Amygdala (tissue), 56 donors: ENCODE measurements around the gene MMP24OS.
"Not testable (repeated sequence)": the region's sequence is repeated elsewhere in the genome, so short reads cannot be mapped to it uniquely, and the experiment has no call there.

Experiments
- DNase-seq, 56 donors: peaks; one replicate each; lab custom pipeline; 2025; lab: John Stamatoyannopoulos, UW

The MMP24OS gene

GRCh38 chr20:35280523-35280922 is 2.6 kb upstream of the MMP24OS start:
- no peak for DNase-seq

DNA sequence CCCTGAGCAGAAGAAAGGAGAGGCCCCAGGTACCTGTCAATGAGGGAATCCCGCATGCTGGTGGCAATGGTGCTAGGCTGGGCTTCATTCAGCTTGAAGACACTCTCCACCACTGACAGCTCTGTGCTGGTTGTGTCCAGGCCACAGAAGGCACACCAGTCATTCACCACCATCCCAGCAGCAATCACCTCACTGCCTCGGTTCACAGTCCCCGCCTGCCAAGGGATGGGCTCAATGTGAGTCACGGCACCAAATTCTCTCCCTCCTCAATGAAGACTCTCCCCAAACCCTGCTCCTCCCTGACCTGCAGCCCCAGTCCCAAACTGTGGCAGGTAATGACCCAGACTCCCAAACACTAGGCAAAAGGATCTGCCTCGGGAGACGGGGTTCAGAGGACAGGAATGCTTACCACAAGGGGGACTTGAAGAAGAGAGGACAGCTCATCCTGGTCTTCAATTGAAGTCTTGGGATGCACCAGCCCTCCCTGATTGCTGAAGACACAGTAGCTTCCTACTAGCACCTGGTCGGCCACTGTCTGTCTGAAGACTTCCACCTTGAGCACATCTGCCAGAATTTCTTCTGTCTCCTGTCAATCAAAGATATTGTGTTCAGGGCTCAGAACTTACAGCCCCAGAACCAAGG is 1.7 kb upstream of the MMP24OS start:
- no peak for DNase-seq

GRCh38 chr20:35279040-35279439 is 1.1 kb upstream of the MMP24OS start:
- DNase-seq, result no peak

DNA sequence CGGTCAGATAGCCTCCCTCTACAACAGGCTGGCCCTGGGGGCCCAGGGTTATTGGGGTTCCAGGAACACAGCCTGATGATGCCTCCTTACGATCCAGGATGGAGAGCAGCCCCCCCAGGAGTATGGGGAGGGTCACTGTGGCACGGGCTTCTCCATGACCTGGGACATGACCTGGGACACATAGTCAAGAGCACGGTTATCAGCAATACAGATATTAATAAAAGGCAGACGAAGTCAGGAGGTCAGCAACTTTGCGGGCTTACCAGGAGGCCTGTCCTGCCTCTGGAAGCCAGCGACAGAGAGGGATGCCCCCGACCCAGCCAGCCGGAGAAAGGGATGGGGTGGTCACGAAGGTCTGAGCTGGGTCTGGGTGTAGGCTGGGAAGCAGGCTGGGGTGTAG is 795 bp downstream of the MMP24OS start:
- DNase-seq, result no peak

GRCh38 chr20:35276408-35276807 is 1.5 kb downstream of the MMP24OS start:
- no peak for DNase-seq

GRCh38 chr20:35275741-35276251 is 2.1 kb downstream of the MMP24OS start:
- DNase-seq, result no peak

- DNase-seq, result no peak
These were observed 3.5 kb downstream of the MMP24OS start for GRCh38 chr20:35274172-35275092.

- DNase-seq, result peak in 42 of 56 donors; percentile 3 to 80 (median 51)
These were observed 4.3 kb downstream of the MMP24OS start for GRCh38 chr20:35273449-35274171.

GRCh38 chr20:35271904-35272303 is 6.0 kb downstream of the MMP24OS start:
- no peak for DNase-seq

DNA sequence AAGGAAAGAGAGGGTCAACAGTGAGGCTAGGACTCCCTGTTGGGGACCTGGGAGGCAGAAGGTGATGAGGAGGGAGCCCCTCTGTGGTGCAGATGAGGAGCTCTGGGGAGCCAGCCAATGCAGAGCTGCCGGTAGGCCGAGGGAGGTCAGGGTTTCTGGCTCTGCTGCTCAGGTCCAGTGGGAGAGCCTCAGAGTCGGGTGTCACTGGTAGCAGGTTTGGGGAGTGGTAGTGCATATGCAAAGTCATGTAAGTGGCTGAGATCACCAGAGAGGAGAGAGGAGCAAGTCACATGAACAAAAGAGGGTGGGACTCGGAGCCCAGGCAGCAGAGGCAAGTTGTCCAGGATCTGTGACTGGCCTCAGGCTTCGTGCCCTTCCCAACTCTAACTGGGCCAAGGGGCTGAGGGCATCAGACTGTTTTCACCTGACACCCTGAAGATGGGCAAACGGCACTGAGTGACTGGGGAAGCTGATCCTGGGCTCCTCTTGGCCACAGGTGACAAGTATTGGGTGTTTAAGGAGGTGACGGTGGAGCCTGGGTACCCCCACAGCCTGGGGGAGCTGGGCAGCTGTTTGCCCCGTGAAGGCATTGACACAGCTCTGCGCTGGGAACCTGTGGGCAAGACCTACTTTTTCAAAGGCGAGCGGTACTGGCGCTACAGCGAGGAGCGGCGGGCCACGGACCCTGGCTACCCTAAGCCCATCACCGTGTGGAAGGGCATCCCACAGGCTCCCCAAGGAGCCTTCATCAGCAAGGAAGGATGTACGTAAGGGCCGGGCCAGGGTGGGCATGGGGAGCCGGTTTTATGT is 6.6 kb downstream of the MMP24OS start:
- DNase-seq, result no peak

- no peak for DNase-seq
These were observed 7.7 kb downstream of the MMP24OS start for GRCh38 chr20:35270021-35270902.

GRCh38 chr20:35269055-35269781 is 8.7 kb downstream of the MMP24OS start:
- DNase-seq, result peak in 27 of 56 donors; percentile 8 to 63 (median 27)

GRCh38 chr20:35267092-35267491 is 10.8 kb downstream of the MMP24OS start:
- no peak for DNase-seq

GRCh38 chr20:35264755-35265154 is 13.2 kb downstream of the MMP24OS start:
- DNase-seq, result no peak

DNA sequence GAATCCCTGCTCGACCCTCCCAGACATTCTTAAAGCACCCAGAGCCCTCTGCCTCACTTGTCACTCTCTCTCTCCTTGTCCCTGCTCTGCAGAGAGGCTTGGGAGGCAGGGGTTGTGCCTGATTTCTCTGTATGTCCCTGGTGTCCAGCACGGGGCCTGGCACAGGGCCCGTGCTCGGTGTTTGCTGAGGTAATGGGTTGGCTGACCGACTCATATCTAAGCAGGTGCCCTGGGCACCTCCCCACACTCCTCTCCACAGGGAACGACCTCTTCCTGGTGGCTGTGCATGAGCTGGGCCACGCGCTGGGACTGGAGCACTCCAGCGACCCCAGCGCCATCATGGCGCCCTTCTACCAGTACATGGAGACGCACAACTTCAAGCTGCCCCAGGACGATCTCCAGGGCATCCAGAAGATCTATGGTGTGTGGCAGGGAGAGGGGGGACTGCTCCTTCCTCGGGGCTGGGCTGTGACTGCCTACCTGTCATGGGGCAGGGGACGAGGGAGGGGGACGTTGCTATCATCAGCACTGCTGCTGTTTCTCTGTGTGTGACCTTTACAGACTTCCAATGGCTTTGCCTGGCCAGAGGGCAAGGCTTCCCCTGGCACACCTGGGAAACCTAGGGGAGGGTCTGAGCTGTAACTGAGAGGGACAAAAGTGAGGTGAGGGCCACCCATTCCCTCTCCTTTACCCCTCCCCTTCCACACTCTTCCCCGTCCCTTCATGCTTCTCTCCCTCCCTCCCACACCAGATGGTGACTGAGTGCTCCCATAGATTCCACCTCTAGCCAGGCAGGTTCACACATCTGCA is 14.2 kb downstream of the MMP24OS start:
- DNase-seq, result no peak

DNA sequence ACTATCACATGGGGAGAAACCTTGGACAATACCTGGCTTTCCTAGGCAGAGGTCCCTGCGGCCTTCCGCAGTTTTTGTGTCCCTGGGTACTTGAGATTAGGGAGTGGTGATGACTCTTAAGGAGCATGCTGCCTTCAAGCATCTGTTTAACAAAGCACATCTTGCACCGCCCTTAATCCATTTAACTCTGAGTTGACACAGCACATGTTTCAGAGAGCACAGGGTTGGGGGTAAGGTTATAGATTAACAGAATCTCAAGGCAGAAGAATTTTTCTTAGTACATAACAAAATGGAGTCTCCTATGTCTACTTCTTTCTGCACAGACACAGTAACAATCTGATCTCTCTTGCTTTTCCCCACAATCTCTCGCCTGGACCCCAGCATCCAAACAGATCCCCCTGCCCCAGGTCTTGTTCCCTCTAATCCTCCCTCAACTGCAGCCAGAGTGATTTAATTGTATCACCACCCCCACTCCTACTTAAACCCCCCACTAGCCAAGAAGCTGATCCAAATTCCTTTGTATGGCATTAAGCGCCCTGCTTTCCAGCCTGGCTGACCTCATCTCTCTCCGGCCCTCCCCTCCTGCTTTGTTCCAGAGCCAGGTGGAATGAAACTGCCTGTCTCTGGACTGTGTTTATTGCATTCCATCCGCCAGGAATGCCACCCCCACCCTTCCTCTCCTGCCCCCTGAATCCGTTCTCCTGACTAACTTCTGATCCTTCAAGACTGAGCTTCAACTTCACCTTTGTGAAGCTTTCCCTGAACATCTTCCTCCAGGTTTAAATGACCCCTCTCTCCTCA is 15.0 kb downstream of the MMP24OS start:
- not testable (repeated sequence) for DNase-seq

DNA sequence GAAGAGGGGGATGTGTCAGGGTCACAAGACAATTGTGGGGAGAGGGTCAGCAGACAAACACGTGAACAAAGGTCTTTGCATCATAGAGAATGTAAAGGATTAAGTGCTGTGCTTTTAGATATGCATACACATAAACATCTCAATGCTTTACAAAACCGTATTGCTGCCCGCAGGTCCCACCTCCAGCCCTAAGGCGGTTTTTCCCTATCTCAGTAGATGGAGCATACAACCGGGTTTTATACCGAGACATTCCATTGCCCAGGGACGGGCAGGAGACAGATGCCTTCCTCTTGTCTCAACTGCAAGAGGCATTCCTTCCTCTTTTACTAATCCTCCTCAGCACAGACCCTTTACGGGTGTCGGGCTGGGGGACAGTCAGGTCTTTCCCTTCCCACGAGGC is 15.6 kb downstream of the MMP24OS start:
- DNase-seq, result not testable (repeated sequence)
